DLD1 (cell line): ENCODE measurements around the gene RIN2.
"Not testable (repeated sequence)": the region's sequence is repeated elsewhere in the genome, so short reads cannot be mapped to it uniquely, and the experiment has no call there.

Experiments used
- in situ Hi-C: cut with HindIII; loops from 2 replicates; pipeline ENCODE4 v1.10.0; 2017; ENCODE audit warnings: low sequenced_read_pairs

Gene RIN2

GRCh38 chr20:19785983-19786285, 27.9 kb downstream of the RIN2 start:
- in situ Hi-C loops, result no loop called here

- in situ Hi-C loops, result no loop called here
Observed at GRCh38 chr20:19786311-19786710, 28.3 kb downstream of the RIN2 start.

- in situ Hi-C loops, result no loop called here
Observed at GRCh38 chr20:19787366-19787765, 29.3 kb downstream of the RIN2 start.

GRCh38 chr20:19789009-19789408, 31.0 kb downstream of the RIN2 start:
- in situ Hi-C loops, result no loop called here

- in situ Hi-C loops, result no loop called here
Observed at GRCh38 chr20:19789446-19789845, 31.4 kb downstream of the RIN2 start.

GRCh38 chr20:19791887-19792286, 33.8 kb downstream of the RIN2 start:
- in situ Hi-C loops, result no loop called here

GRCh38 chr20:19793716-19794115, 35.7 kb downstream of the RIN2 start:
- in situ Hi-C loops, result no loop called here

GRCh38 chr20:19794941-19795340, 36.9 kb downstream of the RIN2 start:
- in situ Hi-C loops, result no loop called here

- in situ Hi-C loops, result no loop called here
Observed at GRCh38 chr20:19799325-19799724, 41.3 kb downstream of the RIN2 start.

GRCh38 chr20:19802099-19802491, 44.0 kb downstream of the RIN2 start:
- in situ Hi-C loops, result no loop called here

GRCh38 chr20:19802492-19803158, 44.6 kb downstream of the RIN2 start:
- in situ Hi-C loops, result no loop called here

- in situ Hi-C loops, result not testable (repeated sequence)
Observed at GRCh38 chr20:19806276-19806675, 48.2 kb downstream of the RIN2 start.

- in situ Hi-C loops, result no loop called here
Observed at GRCh38 chr20:19806806-19807190, 48.7 kb downstream of the RIN2 start.

- in situ Hi-C loops, result no loop called here
Observed at GRCh38 chr20:19807191-19807945, 49.3 kb downstream of the RIN2 start.
